Gastrocnemius medialis (tissue), 4 donors: ENCODE measurements around the gene DOCK4. TPM values are rescaled to one million over a fixed set of nuclear protein-coding genes. Genes with fewer than 3 reads are reported as not detected.

ENCODE experiments used
- ATAC-seq, 2 donors: fragments of 150-250 bp; one replicate each; pipeline ENCODE4 v1.9.1; 2016
- DNase-seq, 2 donors: peaks; one replicate each; pipeline ENCODE4 v3.0.0-alpha.2; 2019
- H3K27ac ChIP-seq, 4 donors: fragments of 200-600 bp; sonication (generic); 1 replicate in 1 of 4; 2 replicates in 3 of 4; pipeline ENCODE4 v1.5.1; 2016 to 2018; ENCODE audit warnings: mild to moderate bottlenecking in 2 of 4, moderate library complexity in 1 of 4
- H3K27me3 ChIP-seq, 3 donors: fragments of 200-600 bp; sonication (generic) in 2 of 3; 1 replicate in 1 of 3; 2 replicates in 2 of 3; pipeline versions ENCODE4 v1.5.1 to v1.6.0; 2016 to 2019; ENCODE audit warnings: mild to moderate bottlenecking in 1 of 3, moderate library complexity in 1 of 3
- H3K36me3 ChIP-seq, 2 donors: fragments of 200-600 bp; sonication (generic) in 1 of 2; one replicate each; pipeline ENCODE4 v1.5.1; 2017 to 2018
- H3K4me1 ChIP-seq, 2 donors: fragments of 200-600 bp; sonication (generic) in 1 of 2; one replicate each; pipeline ENCODE4 v1.5.1; 2016 to 2017; ENCODE audit warnings: mild to moderate bottlenecking in 2 of 2
- H3K4me3 ChIP-seq, 4 donors: fragments of 200-600 bp; sonication (generic) in 3 of 4; 1 replicate in 1 of 4; 2 replicates in 3 of 4; pipeline ENCODE4 v1.5.1; 2016 to 2019; ENCODE audit warnings: mild to moderate bottlenecking in 2 of 4
- H3K9me3 ChIP-seq, 3 donors: fragments of 200-600 bp; sonication (generic) in 2 of 3; 1 replicate in 1 of 3; 2 replicates in 2 of 3; pipeline ENCODE4 v1.5.1; 2016 to 2019
- POLR2A ChIP-seq, 2 donors: fragments of 450-650 bp; IDR thresholded peaks; one replicate each; pipeline ENCODE4 v1.6.1; 2017; ENCODE audit warnings: antibody characterized with exemption in 2 of 2, mild to moderate bottlenecking in 2 of 2, moderate library complexity in 2 of 2
- in situ Hi-C, 4 donors: fragments of 200-750 bp; cut with MboI; loops; one replicate each; pipeline versions ENCODE4 v1.15.0 to v1.8.0; 2017; ENCODE audit warnings: low sequenced_read_pairs in 4 of 4
- intact Hi-C: fragments of 100-400 bp; cut with DNase I; formaldehyde crosslinking; loops from one replicate; pipeline ENCODE4 v1.15.1; 2023; ENCODE audit warnings: low total_unique reads
- total RNA-seq, 4 donors: library from RNA; depleted of rRNA; stranded (reverse); fragments of >200 nt; gene quantifications; one replicate each; pipeline versions ENCODE4 v1.1.0 to v1.2.3, GENCODE V29; 2016
- TF ChIP-seq, protein P1 (sequence below), 5 experiments: fragments of 450-650 bp in 3 of 5; fragments of 200-600 bp in 2 of 5; sonication (generic) in 2 of 5; IDR thresholded peaks in 4 of 5; conservative IDR thresholded peaks in 1 of 5; 1 replicate in 4 of 5; 2 replicates in 1 of 5; pipeline ENCODE4 v1.5.1; 2016 to 2019; ENCODE audit warnings: antibody characterized with exemption in 5 of 5, mild to moderate bottlenecking in 3 of 5, moderate library complexity in 3 of 5

DOCK4 gene
- total RNA-seq, 4 donors from 2014 or later = 8.7 to 12.0 (median 10.2) TPM

- in situ Hi-C loops (no loop called here), intact Hi-C loops (no loop called here)
- no peak for DNase-seq
- TF ChIP-seq, protein P1, sequence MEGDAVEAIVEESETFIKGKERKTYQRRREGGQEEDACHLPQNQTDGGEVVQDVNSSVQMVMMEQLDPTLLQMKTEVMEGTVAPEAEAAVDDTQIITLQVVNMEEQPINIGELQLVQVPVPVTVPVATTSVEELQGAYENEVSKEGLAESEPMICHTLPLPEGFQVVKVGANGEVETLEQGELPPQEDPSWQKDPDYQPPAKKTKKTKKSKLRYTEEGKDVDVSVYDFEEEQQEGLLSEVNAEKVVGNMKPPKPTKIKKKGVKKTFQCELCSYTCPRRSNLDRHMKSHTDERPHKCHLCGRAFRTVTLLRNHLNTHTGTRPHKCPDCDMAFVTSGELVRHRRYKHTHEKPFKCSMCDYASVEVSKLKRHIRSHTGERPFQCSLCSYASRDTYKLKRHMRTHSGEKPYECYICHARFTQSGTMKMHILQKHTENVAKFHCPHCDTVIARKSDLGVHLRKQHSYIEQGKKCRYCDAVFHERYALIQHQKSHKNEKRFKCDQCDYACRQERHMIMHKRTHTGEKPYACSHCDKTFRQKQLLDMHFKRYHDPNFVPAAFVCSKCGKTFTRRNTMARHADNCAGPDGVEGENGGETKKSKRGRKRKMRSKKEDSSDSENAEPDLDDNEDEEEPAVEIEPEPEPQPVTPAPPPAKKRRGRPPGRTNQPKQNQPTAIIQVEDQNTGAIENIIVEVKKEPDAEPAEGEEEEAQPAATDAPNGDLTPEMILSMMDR (IDR thresholded peaks at IDR 0.05 in 4 of 5, conservative IDR thresholded peaks at IDR 0.05 in 1 of 5) = no peak
- no peak for TF ChIP-seq POLR2A (IDR thresholded peaks at IDR 0.05)
- ATAC-seq = no peak
- H3K4me3 ChIP-seq = no peak overlapping the region
- no peaks in the 10 kb centered on the region for H3K4me1 ChIP-seq
- H3K27me3 ChIP-seq = no peaks in the 10 kb centered on the region
- no peaks in the 10 kb centered on the region for H3K36me3 ChIP-seq
- no peaks in the 10 kb centered on the region for H3K9me3 ChIP-seq
- H3K27ac ChIP-seq = no peak overlapping the region
Measured at GRCh38 chr7:111833466-111833865, 372.7 kb downstream of the DOCK4 start.

DNA sequence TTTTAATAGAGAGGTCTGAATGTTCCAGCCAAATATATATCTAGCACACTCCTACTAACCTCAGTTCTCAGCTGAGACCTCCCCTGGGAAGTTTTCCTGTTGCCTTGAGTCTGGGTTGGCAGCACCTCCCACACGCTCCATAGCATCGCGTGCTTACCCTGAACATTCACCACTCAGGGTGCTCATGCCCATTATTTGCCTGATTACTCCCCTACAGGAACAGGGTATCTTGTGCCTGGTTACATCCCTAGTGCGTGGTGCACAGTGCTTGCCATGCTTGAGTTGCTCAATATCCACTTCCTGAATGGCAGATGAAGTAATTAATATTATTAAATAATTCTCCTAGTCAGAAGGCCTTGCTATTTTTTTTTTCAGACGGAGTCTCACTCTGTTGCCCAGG lies 374.0 kb downstream of the DOCK4 start:
- no peak for ATAC-seq

DNA sequence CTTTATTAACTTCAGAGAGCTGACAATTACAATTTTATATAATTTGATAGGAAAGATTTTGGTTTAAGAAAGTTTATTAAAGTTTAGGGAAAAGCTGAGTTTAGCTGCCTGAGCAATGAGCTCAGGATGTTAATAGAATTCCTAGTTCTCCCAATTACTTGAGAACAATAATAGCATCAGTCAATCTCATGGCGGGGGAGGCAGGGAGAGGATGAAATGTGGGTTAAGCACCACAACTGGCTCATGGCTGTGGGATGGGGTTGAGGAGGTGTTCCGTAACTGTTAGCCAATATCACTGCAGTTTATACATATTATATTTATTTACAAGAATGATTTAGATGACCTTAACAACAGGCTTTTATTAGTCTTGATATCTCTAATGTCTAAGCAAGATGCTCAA lies 377.0 kb downstream of the DOCK4 start:
- TF ChIP-seq POLR2A (IDR thresholded peaks at IDR 0.05) = no peak
- TF ChIP-seq, protein P1 (IDR thresholded peaks at IDR 0.05 in 4 of 5, conservative IDR thresholded peaks at IDR 0.05 in 1 of 5) = no peak
- H3K9me3 ChIP-seq = no peaks in the 10 kb centered on the region
- no peaks in the 10 kb centered on the region for H3K27me3 ChIP-seq
- intact Hi-C loops (no loop called here), in situ Hi-C loops (no loop called here)
- no peak overlapping the region for H3K4me3 ChIP-seq
- no peak for ATAC-seq
- no peak overlapping the region for H3K27ac ChIP-seq
- no peak for DNase-seq
- H3K36me3 ChIP-seq = no peaks in the 10 kb centered on the region
- no peaks in the 10 kb centered on the region for H3K4me1 ChIP-seq

More for the DNA sequence above, 374.0 kb downstream of the DOCK4 start:
- in situ Hi-C loops (no loop called here), intact Hi-C loops (no loop called here)
- H3K4me3 ChIP-seq = no peak overlapping the region
- H3K9me3 ChIP-seq = no peaks in the 10 kb centered on the region
- no peaks in the 10 kb centered on the region for H3K4me1 ChIP-seq
- no peak for DNase-seq
- H3K36me3 ChIP-seq = no peaks in the 10 kb centered on the region
- H3K27ac ChIP-seq = no peak overlapping the region
- H3K27me3 ChIP-seq = no peaks in the 10 kb centered on the region
- TF ChIP-seq POLR2A (IDR thresholded peaks at IDR 0.05) = no peak
- TF ChIP-seq, protein P1 (IDR thresholded peaks at IDR 0.05 in 4 of 5, conservative IDR thresholded peaks at IDR 0.05 in 1 of 5) = no peak

DNA sequence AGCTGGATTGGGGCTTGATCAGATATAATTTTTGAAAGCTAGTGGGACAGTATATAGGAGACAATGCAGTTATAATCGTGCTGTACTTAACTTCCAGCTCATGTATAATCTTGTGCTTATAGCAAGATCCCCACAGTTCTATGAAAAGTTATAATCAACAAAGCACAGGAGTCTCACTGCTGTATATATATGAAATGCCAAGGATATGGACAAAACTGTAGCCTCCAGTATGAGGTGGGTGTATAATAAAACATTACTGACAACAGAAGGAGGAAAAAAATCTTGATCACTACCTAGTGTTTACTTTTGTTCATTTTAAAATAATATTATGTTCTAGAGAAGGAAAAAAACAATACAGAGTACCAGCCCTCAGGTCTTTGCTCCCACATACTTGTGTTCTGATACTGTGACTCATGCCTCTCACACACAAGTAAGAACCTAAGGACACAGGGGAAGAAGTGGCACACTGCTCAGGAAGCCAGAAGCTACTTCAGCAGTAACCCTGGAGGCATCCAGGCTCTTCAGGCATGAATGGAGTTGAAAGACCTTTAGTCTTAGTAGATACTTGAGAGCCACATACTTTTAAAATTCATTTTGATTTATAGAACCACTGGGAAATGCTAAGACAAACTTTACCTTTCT lies 378.2 kb downstream of the DOCK4 start:
- no peak overlapping the region for H3K27ac ChIP-seq
- no peaks in the 10 kb centered on the region for H3K9me3 ChIP-seq
- H3K4me3 ChIP-seq = no peak overlapping the region
- H3K27me3 ChIP-seq = no peaks in the 10 kb centered on the region
- TF ChIP-seq, protein P1 (IDR thresholded peaks at IDR 0.05 in 4 of 5, conservative IDR thresholded peaks at IDR 0.05 in 1 of 5) = no peak
- no peak for TF ChIP-seq POLR2A (IDR thresholded peaks at IDR 0.05)
- H3K4me1 ChIP-seq = no peaks in the 10 kb centered on the region
- intact Hi-C loops = no loop called here
- no peaks in the 10 kb centered on the region for H3K36me3 ChIP-seq
- ATAC-seq (no peak), DNase-seq (no peak)
- in situ Hi-C loops = no loop called here

DNA sequence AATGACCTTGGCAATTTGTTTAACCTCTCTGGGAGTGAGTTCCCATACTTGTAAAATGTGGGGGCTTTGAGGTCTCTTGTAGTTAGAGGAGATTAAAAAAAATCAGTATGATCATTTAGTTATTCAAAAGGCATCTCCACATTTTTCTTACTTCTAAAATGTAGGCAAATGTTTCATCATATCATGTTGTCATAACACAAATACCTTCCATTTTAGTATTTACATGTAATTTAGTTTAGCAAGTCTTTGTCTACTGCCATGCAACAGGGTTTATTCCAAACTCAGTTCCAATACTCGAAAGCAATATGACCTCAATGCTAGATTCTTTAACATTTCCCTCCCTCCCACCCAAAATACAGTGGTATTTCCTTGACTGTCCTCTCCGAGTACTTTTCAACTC lies 381.2 kb downstream of the DOCK4 start:
- Histone ChIP-seq H3K9me3 (no peaks in the 10 kb centered on the region), H3K36me3 (peaks cover 0 to 14% of the 10 kb centered on the region in 2 donors), H3K4me1 (no peaks in the 10 kb centered on the region), H3K27ac (no peak overlapping the region), H3K4me3 (no peak overlapping the region), H3K27me3 (no peaks in the 10 kb centered on the region)
- no peak for TF ChIP-seq POLR2A (IDR thresholded peaks at IDR 0.05)
- TF ChIP-seq, protein P1 (IDR thresholded peaks at IDR 0.05 in 4 of 5, conservative IDR thresholded peaks at IDR 0.05 in 1 of 5) = no peak
- intact Hi-C loops = no loop called here
- ATAC-seq (no peak), DNase-seq (no peak)
- in situ Hi-C loops = no loop called here
